HG03064 (cell line): ENCODE data around the gene PI3.

Experiments
- ATAC-seq: cut with Tn5 transposase; IDR thresholded peaks from one replicate; pipeline ENCODE4 v1.9.1; 2021; ENCODE audit warnings: low read depth; ENCODE audit not compliant: unreplicated experiment

PI3 gene

GRCh38 chr20:45183084-45183483 is 8.4 kb downstream of the PI3 start:
- no peak for ATAC-seq

GRCh38 chr20:45187693-45188092 is 13.0 kb downstream of the PI3 start:
- no peak for ATAC-seq

GRCh38 chr20:45189067-45189609 is 14.4 kb downstream of the PI3 start:
- ATAC-seq: no peak

- ATAC-seq: no peak
Measured at GRCh38 chr20:45189861-45190260, 15.2 kb downstream of the PI3 start.

GRCh38 chr20:45191926-45192325 is 17.2 kb downstream of the PI3 start:
- no peak for ATAC-seq

GRCh38 chr20:45193331-45193730 is 18.6 kb downstream of the PI3 start:
- ATAC-seq: no peak

GRCh38 chr20:45206725-45207124 is 32.0 kb downstream of the PI3 start, which contains the start of gene SEMG1:
TSS of gene SEMG1 (plus strand) at chr20:45207033. CDS start at chr20:45207054, 21 bp downstream.
- ATAC-seq: no peak

GRCh38 chr20:45209924-45210323 is 35.2 kb downstream of the PI3 start:
- ATAC-seq: no peak

- ATAC-seq: no peak
Measured at GRCh38 chr20:45211569-45212474, 37.1 kb downstream of the PI3 start.

GRCh38 chr20:45212836-45213235 is 38.1 kb downstream of the PI3 start:
- ATAC-seq: no peak

- no peak for ATAC-seq
Measured at GRCh38 chr20:45218124-45218523, 43.4 kb downstream of the PI3 start.

- ATAC-seq: no peak
Measured at GRCh38 chr20:45218636-45219035, 43.9 kb downstream of the PI3 start.

- ATAC-seq: no peak
Measured at GRCh38 chr20:45221076-45221475, 46.4 kb downstream of the PI3 start, which contains the start of gene SEMG2. TSS of gene SEMG2 (plus strand) at chr20:45221373. CDS start at chr20:45221390, 17 bp downstream.

- no peak for ATAC-seq
Measured at GRCh38 chr20:45223136-45223535, 48.4 kb downstream of the PI3 start.
